ENCODE measurements around the gene CNOT6. TPM values are rescaled to one million over a fixed set of nuclear protein-coding genes. Genes with fewer than 3 reads are reported as not detected.

CNOT6 gene
- total RNA-seq, 1 experiment from 2014 or later, result 32.8 TPM

DNA sequence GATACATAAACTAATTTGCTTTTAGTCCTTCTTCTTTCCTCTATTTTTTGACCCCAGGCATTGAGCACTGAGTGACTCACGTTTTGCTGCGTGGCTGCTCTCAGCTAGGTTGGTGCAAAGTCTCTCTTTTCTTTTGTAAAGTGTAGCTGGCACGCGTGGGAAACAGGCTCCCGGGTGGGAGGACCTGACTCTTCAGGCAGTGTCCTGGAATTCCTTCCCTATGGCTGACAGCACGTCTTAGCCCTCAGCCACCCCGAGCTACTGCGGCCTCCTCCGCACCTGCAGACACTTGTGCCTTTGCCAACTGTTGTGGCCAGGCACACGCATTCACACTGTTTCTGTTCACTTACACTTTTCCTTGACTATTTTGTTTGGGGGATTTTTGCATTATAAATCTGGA, 98.0 kb downstream of the CNOT6 start:
- no TSS peak for BruUV-seq (replicated peaks)
- in situ Hi-C loops (cut with HindIII; ENCODE audit: low pct_unique_long_range_greater_than_20kb, low sequenced_read_pairs) (no loop called here), intact Hi-C loops (cut with micrococcal nuclease; ENCODE audit: unreplicated experiment) (no loop called here)
- Histone ChIP-seq H3K36me3 (ENCODE audit: control insufficient read depth, insufficient read depth, low read length) (no peaks in the 10 kb centered on the region), H3K27ac (ENCODE audit: low read length) (no peak overlapping the region), H3K4me3 (ENCODE audit: low read depth in 2 of 2, low read length in 2 of 2) (no peak overlapping the region), H3K27me3 (ENCODE audit: control insufficient read depth, insufficient read depth, low read length) (peaks cover 2% of the 10 kb centered on the region; the same call in 1 of the 2 replicates), H3K4me1 (ENCODE audit: control insufficient read depth, insufficient read depth, low read length) (no peaks in the 10 kb centered on the region), H3K9me3 (ENCODE audit: control insufficient read depth, insufficient read depth, low read depth, low read length) (no peaks in the 10 kb centered on the region)
- POLR2A ChIA-PET, result no interaction called here
- DNase-seq (ENCODE audit: low read depth, low spot score) (no peak), ATAC-seq (no peak)
- CTCF ChIA-PET, result no interaction called here
- TF ChIP-seq, protein P1, sequence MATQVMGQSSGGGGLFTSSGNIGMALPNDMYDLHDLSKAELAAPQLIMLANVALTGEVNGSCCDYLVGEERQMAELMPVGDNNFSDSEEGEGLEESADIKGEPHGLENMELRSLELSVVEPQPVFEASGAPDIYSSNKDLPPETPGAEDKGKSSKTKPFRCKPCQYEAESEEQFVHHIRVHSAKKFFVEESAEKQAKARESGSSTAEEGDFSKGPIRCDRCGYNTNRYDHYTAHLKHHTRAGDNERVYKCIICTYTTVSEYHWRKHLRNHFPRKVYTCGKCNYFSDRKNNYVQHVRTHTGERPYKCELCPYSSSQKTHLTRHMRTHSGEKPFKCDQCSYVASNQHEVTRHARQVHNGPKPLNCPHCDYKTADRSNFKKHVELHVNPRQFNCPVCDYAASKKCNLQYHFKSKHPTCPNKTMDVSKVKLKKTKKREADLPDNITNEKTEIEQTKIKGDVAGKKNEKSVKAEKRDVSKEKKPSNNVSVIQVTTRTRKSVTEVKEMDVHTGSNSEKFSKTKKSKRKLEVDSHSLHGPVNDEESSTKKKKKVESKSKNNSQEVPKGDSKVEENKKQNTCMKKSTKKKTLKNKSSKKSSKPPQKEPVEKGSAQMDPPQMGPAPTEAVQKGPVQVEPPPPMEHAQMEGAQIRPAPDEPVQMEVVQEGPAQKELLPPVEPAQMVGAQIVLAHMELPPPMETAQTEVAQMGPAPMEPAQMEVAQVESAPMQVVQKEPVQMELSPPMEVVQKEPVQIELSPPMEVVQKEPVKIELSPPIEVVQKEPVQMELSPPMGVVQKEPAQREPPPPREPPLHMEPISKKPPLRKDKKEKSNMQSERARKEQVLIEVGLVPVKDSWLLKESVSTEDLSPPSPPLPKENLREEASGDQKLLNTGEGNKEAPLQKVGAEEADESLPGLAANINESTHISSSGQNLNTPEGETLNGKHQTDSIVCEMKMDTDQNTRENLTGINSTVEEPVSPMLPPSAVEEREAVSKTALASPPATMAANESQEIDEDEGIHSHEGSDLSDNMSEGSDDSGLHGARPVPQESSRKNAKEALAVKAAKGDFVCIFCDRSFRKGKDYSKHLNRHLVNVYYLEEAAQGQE (IDR thresholded peaks at IDR 0.05; ENCODE audit: insufficient read depth in 1 of 2, low read depth in 2 of 2, low read length in 1 of 2), result no peak
- no peak for TF ChIP-seq SIN3A (IDR thresholded peaks at IDR 0.05; ENCODE audit: borderline replicate concordance, insufficient read depth, low read depth, low read length)
- TF ChIP-seq POLR2AphosphoS5 (IDR thresholded peaks at IDR 0.05; ENCODE audit: low read depth, low read length), result no peak
- no peak for TF ChIP-seq TCF7L2 (IDR thresholded peaks at IDR 0.05; ENCODE audit: low read depth, low read length)

DNA sequence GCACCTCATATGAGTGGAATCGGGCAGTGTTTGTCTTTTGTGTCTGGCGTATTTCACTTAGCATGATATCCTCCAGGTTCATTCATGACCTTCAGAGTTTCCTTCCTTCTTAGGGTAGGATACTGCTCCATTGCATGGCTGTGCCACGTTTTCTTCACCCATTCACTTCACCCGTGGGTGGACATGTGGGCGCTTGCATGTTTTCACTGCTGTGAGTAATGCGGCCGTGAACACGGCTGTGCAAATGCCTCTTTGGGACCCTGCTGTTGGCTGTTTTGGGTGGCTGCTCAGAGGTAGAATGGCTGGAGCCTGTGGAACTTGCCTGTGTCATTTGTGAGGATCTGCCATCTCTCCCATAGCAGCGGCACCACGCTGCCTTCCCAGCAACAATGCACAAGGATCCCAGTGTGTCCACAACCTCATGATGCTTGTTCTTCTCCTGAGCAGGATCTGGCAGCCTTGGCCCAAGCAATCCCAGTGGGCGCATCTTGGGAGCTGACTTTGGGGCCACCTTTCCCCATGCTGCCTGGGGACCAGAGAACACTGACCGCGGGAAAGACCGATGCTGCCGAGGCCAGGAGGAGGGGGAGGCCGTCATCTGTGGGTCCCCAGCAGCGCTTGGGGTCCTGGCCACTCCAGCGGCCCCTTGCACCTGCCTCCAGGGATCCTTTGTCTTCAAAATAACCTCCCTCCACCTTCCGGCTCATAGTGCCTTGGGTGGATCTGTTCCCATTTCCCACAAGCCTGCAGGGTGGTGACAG, 99.4 kb downstream of the CNOT6 start:
- H3K36me3 ChIP-seq (ENCODE audit: control insufficient read depth, insufficient read depth, low read length), result no peaks in the 10 kb centered on the region
- H3K9me3 ChIP-seq (ENCODE audit: control insufficient read depth, insufficient read depth, low read depth, low read length), result no peaks in the 10 kb centered on the region
- no peak for TF ChIP-seq SIN3A (IDR thresholded peaks at IDR 0.05; ENCODE audit: borderline replicate concordance, insufficient read depth, low read depth, low read length)
- TF ChIP-seq TCF7L2 (IDR thresholded peaks at IDR 0.05; ENCODE audit: low read depth, low read length), result no peak
- TF ChIP-seq, protein P2, sequence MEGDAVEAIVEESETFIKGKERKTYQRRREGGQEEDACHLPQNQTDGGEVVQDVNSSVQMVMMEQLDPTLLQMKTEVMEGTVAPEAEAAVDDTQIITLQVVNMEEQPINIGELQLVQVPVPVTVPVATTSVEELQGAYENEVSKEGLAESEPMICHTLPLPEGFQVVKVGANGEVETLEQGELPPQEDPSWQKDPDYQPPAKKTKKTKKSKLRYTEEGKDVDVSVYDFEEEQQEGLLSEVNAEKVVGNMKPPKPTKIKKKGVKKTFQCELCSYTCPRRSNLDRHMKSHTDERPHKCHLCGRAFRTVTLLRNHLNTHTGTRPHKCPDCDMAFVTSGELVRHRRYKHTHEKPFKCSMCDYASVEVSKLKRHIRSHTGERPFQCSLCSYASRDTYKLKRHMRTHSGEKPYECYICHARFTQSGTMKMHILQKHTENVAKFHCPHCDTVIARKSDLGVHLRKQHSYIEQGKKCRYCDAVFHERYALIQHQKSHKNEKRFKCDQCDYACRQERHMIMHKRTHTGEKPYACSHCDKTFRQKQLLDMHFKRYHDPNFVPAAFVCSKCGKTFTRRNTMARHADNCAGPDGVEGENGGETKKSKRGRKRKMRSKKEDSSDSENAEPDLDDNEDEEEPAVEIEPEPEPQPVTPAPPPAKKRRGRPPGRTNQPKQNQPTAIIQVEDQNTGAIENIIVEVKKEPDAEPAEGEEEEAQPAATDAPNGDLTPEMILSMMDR (IDR thresholded peaks at IDR 0.05), result no peak
- TF ChIP-seq, protein P1 (IDR thresholded peaks at IDR 0.05; ENCODE audit: insufficient read depth in 1 of 2, low read depth in 2 of 2, low read length in 1 of 2), result no peak
- no peak for TF ChIP-seq POLR2AphosphoS5 (IDR thresholded peaks at IDR 0.05; ENCODE audit: low read depth, low read length)
- in situ Hi-C loops (cut with HindIII; ENCODE audit: low pct_unique_long_range_greater_than_20kb, low sequenced_read_pairs) (no loop called here), intact Hi-C loops (cut with micrococcal nuclease; ENCODE audit: unreplicated experiment) (no loop called here)
- ATAC-seq (no peak), DNase-seq (ENCODE audit: low read depth, low spot score) (no peak)
- ChIA-PET CTCF (no interaction called here), POLR2A (interaction anchor here (0.6 to 0.7 kb wide), 2 partner anchors 21 to 240 kb away, joined by 3 to 4 read pairs; no protein-coding TSS in a partner anchor)
- H3K27me3 ChIP-seq (ENCODE audit: control insufficient read depth, insufficient read depth, low read length), result peaks cover 2% of the 10 kb centered on the region; the same call in 1 of the 2 replicates
- no peaks in the 10 kb centered on the region for H3K4me1 ChIP-seq (ENCODE audit: control insufficient read depth, insufficient read depth, low read length)
- no peak overlapping the region for H3K27ac ChIP-seq (ENCODE audit: low read length)
- H3K4me3 ChIP-seq (ENCODE audit: low read depth in 2 of 2, low read length in 2 of 2), result no peak overlapping the region
- no TSS peak for BruUV-seq (replicated peaks)
